Measurements from ENCODE around the gene ROBO4. TPM values are rescaled to one million over a fixed set of nuclear protein-coding genes. Genes with fewer than 3 reads are reported as not detected.

ROBO4 gene
- total RNA-seq, 1 experiment from 2014 or later = 10.6 TPM

DNA sequence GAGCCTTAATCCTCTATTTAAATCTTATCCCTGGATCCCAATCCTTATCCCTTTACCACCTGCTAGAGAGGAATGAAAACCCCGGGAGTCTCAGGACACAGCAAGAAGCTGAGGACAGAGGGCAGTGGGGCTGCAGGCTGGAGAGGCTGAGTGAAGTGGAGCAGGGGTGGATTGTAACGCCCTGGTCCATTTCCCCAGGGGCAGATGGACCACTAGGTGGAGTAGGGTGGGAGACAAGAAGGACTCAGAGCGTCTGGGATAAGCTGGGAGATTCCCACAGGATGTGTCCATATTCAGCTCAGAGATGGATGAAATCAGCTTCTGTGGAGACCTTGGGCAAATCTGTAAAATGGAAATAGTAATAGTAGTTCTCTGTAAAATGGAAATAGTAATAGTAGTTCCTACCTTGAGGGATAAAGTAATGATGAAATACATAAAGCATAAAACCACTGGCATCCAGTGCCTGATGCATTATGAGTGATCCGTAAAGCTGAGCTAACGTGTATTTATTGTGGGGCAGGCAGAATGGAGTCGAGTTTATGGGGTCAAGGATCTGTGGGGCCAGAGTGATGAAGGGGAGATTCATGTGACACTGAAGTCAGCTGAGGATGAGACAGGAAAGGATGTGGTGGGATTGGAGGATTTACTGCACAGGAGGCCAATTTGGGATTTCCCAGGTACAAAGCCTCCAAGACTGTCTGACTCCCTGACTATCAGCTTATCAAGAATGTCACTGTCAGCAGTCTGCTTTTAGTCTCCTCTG lies 1.9 kb upstream of the ROBO4 start:
- TF ChIP-seq, protein P1, sequence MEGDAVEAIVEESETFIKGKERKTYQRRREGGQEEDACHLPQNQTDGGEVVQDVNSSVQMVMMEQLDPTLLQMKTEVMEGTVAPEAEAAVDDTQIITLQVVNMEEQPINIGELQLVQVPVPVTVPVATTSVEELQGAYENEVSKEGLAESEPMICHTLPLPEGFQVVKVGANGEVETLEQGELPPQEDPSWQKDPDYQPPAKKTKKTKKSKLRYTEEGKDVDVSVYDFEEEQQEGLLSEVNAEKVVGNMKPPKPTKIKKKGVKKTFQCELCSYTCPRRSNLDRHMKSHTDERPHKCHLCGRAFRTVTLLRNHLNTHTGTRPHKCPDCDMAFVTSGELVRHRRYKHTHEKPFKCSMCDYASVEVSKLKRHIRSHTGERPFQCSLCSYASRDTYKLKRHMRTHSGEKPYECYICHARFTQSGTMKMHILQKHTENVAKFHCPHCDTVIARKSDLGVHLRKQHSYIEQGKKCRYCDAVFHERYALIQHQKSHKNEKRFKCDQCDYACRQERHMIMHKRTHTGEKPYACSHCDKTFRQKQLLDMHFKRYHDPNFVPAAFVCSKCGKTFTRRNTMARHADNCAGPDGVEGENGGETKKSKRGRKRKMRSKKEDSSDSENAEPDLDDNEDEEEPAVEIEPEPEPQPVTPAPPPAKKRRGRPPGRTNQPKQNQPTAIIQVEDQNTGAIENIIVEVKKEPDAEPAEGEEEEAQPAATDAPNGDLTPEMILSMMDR (IDR thresholded peaks at IDR 0.05; ENCODE audit: unreplicated experiment) = no peak
- ChIA-PET POLR2A (interaction anchor here (1.0 to 6.1 kb wide), 4 partner anchors 8 to 54 kb away, joined by 4 to 43 read pairs (median 8); partner anchors contain the start of gene CCDC15), CTCF (interaction anchor here (0.5 to 3.7 kb wide), 5 partner anchors 23 to 452 kb away, joined by 3 to 18 read pairs (median 3); partner anchors contain the start of genes CCDC15 and ROBO3)
- BruUV-seq (replicated peaks) = no TSS peak
- H3K36me3 Mint-ChIP-seq (ENCODE audit: insufficient read depth, unreplicated experiment) = peaks cover 5% of the 10 kb centered on the region
- DNase-seq (ENCODE audit: unreplicated experiment) = peak; percentile 14
- H3K27ac Mint-ChIP-seq (ENCODE audit: low read depth, unreplicated experiment) = peak overlapping the region; percentile 92
- H3K4me1 Mint-ChIP-seq (ENCODE audit: insufficient read depth, unreplicated experiment) = peaks cover 59% of the 10 kb centered on the region
- H3K4me3 Mint-ChIP-seq (ENCODE audit: unreplicated experiment) = peak overlapping the region; percentile 1
- intact Hi-C loops (cut with micrococcal nuclease) = loop anchor here (2.0 kb wide), 2 partner anchors 63 to 183 kb away; no protein-coding TSS in a partner anchor
- H3K9me3 Mint-ChIP-seq (ENCODE audit: unreplicated experiment) = no peaks in the 10 kb centered on the region
- no peaks in the 10 kb centered on the region for H3K27me3 Mint-ChIP-seq (ENCODE audit: insufficient read depth, unreplicated experiment)

GRCh38 chr11:124898711-124899110 lies 1.0 kb upstream of the ROBO4 start:
- intact Hi-C loops (cut with micrococcal nuclease) = loop anchor here (1.0 to 2.0 kb wide), 4 partner anchors 22 to 184 kb away; partner anchors contain the start of gene CCDC15
- POLR2A ChIA-PET = interaction anchor here (0.6 to 6.1 kb wide), 10 partner anchors 10 to 676 kb away, joined by 3 to 43 read pairs (median 4); partner anchors contain the start of genes CCDC15, HEPN1 and MSANTD2

GRCh38 chr11:124898263-124898680 lies 607 bp upstream of the ROBO4 start:
- TF ChIP-seq, protein P1 (IDR thresholded peaks at IDR 0.05; ENCODE audit: unreplicated experiment) = no peak
- H3K4me1 Mint-ChIP-seq (ENCODE audit: insufficient read depth, unreplicated experiment) = peaks cover 59% of the 10 kb centered on the region
- intact Hi-C loops (cut with micrococcal nuclease) = loop anchor here (1.0 to 2.0 kb wide), 4 partner anchors 22 to 185 kb away; partner anchors contain the start of gene CCDC15
- H3K27ac Mint-ChIP-seq (ENCODE audit: low read depth, unreplicated experiment) = peak overlapping the region; percentile 92
- H3K9me3 Mint-ChIP-seq (ENCODE audit: unreplicated experiment) = no peaks in the 10 kb centered on the region
- CTCF ChIA-PET = interaction anchor here (0.6 to 3.7 kb wide), 6 partner anchors 11 to 1373 kb away, joined by 3 to 18 read pairs (median 5); partner anchors contain the start of gene ROBO3
- no peaks in the 10 kb centered on the region for H3K27me3 Mint-ChIP-seq (ENCODE audit: insufficient read depth, unreplicated experiment)
- peaks cover 5% of the 10 kb centered on the region for H3K36me3 Mint-ChIP-seq (ENCODE audit: insufficient read depth, unreplicated experiment)
- peak; percentile 94 for DNase-seq (ENCODE audit: unreplicated experiment)
- no TSS peak for BruUV-seq (replicated peaks)
- POLR2A ChIA-PET = interaction anchor here (0.6 to 6.1 kb wide), 12 partner anchors 10 to 677 kb away, joined by 3 to 43 read pairs (median 4); partner anchors contain the start of genes CCDC15, HEPN1 and MSANTD2
- H3K4me3 Mint-ChIP-seq (ENCODE audit: unreplicated experiment) = peak overlapping the region; percentile 10

More at GRCh38 chr11:124898711-124899110, 1.0 kb upstream of the ROBO4 start:
- BruUV-seq (replicated peaks) = TSS peak; percentile 70
- Mint-ChIP-seq H3K9me3 (ENCODE audit: unreplicated experiment) (no peaks in the 10 kb centered on the region), H3K36me3 (ENCODE audit: insufficient read depth, unreplicated experiment) (peaks cover 5% of the 10 kb centered on the region), H3K4me3 (ENCODE audit: unreplicated experiment) (peak overlapping the region; percentile 10), H3K4me1 (ENCODE audit: insufficient read depth, unreplicated experiment) (peaks cover 59% of the 10 kb centered on the region), H3K27me3 (ENCODE audit: insufficient read depth, unreplicated experiment) (no peaks in the 10 kb centered on the region), H3K27ac (ENCODE audit: low read depth, unreplicated experiment) (peak overlapping the region; percentile 92)
- DNase-seq (ENCODE audit: unreplicated experiment) = peak; percentile 76
- CTCF ChIA-PET = interaction anchor here (0.6 to 3.7 kb wide), 5 partner anchors 23 to 243 kb away, joined by 3 to 18 read pairs (median 3); partner anchors contain the start of genes CCDC15 and ROBO3
- TF ChIP-seq, protein P1 (IDR thresholded peaks at IDR 0.05; ENCODE audit: unreplicated experiment) = no peak

Data from MCF 10A (cell line).